IMR-90 (cell line): ENCODE measurements around the gene SEPHS1. TPM values are rescaled to one million over a fixed set of nuclear protein-coding genes. Genes with fewer than 3 reads are reported as not detected.

Experiments
- ATAC-seq: fragments of 200-7000 bp; cut with Tn5 transposase; 2 replicates; pipeline ENCODE4 v1.9.1; 2020; ENCODE audit warnings: low read depth, mild to moderate bottlenecking, moderate library complexity
- BruUV-seq: library from RNA; stranded (reverse); fragments of 400-500 nt; replicated peaks from 2 replicates; lab custom pipeline; 2021; lab: Mats Ljungman, UMichigan
- CTCF ChIA-PET: fragments of 300-600 bp; formaldehyde crosslinking; extraction: SDS; loops from one replicate; lab custom pipeline; 2021; ENCODE audit warnings: antibody characterized with exemption; lab: Yijun Ruan, JAX
- POLR2A ChIA-PET: fragments of 300-600 bp; sonication (Branson Sonifier 250); formaldehyde crosslinking; loops from one replicate; lab custom pipeline; 2022; ENCODE audit warnings: antibody characterized with exemption; ENCODE audit not compliant: unreplicated experiment; lab: Charles Lee
- DNase-seq: peaks from one replicate; pipeline ENCODE4 v3.0.0; 2013
- H2AFZ ChIP-seq: replicated peaks from 2 replicates; pipeline ENCODE3; 2013; ENCODE audit warnings: low read length, mild to moderate bottlenecking; ENCODE audit not compliant: poor library complexity
- H2AK5ac ChIP-seq: 2 replicates; pipeline ENCODE4 v1.6.1; 2013; ENCODE audit warnings: low read depth, low read length, inconsistent platforms
- H2AK9ac ChIP-seq: replicated peaks from 2 replicates; pipeline ENCODE3; 2013; ENCODE audit warnings: mild to moderate bottlenecking, low read depth, low read length, moderate library complexity; ENCODE audit not compliant: poor library complexity
- H2BK120ac ChIP-seq: 2 replicates; pipeline ENCODE4 v1.6.1; 2013; ENCODE audit warnings: low read depth, low read length, inconsistent platforms
- H2BK15ac ChIP-seq: 3 replicates; pipeline ENCODE4 v1.6.1; 2013; ENCODE audit warnings: low read depth, low read length, inconsistent platforms
- H2BK20ac ChIP-seq: 2 replicates; pipeline ENCODE4 v1.6.1; 2013; ENCODE audit warnings: low read depth, mild to moderate bottlenecking, inconsistent platforms, low read length, moderate library complexity
- H2BK5ac ChIP-seq: 2 replicates; pipeline ENCODE4 v1.6.1; 2013; ENCODE audit warnings: mild to moderate bottlenecking, low read depth, low read length, inconsistent platforms; ENCODE audit not compliant: poor library complexity, severe bottlenecking
- H3K14ac ChIP-seq: replicated peaks from 2 replicates; pipeline ENCODE4 v1.6.1; 2013; ENCODE audit warnings: low read depth, low read length, inconsistent platforms
- H3K18ac ChIP-seq: 2 replicates; pipeline ENCODE4 v1.6.1; 2013; ENCODE audit warnings: low read depth, low read length, control low read depth
- H3K23ac ChIP-seq: 2 replicates; pipeline ENCODE4 v1.6.1; 2013; ENCODE audit warnings: low read depth, low read length, inconsistent platforms
- H3K27ac ChIP-seq: 2 replicates; pipeline ENCODE4 v1.5.1; 2013; ENCODE audit warnings: mild to moderate bottlenecking, control low read depth, low read length; ENCODE audit not compliant: insufficient read depth
- H3K27me3 ChIP-seq: 2 replicates; pipeline ENCODE4 v1.6.1; 2013; ENCODE audit warnings: low read length; ENCODE audit not compliant: control insufficient read depth, insufficient read depth
- H3K36me3 ChIP-seq: 2 replicates; pipeline ENCODE4 v1.6.1; 2013; ENCODE audit warnings: low read length, mixed read lengths; ENCODE audit not compliant: control insufficient read depth, insufficient read depth
- H3K4ac ChIP-seq: 2 replicates; pipeline ENCODE4 v1.6.1; 2013; ENCODE audit warnings: low read depth, low read length, inconsistent platforms
- H3K4me1 ChIP-seq: 2 replicates; pipeline ENCODE4 v1.6.1; 2013; ENCODE audit warnings: low read length, mixed read lengths; ENCODE audit not compliant: control insufficient read depth, insufficient read depth
- H3K4me2 ChIP-seq: 2 replicates; pipeline ENCODE4 v1.6.1; 2013; ENCODE audit warnings: low read depth, mild to moderate bottlenecking, control low read depth, low read length, moderate library complexity
- H3K4me3 ChIP-seq: 2 replicates; pipeline ENCODE4 v1.5.1; 2013; ENCODE audit warnings: low read depth, mild to moderate bottlenecking, control low read depth, low read length, moderate library complexity; ENCODE audit not compliant: insufficient read depth
- H3K56ac ChIP-seq: 2 replicates; pipeline ENCODE4 v1.6.1; 2013; ENCODE audit warnings: low read length, inconsistent platforms; ENCODE audit not compliant: insufficient read depth; ENCODE audit errors: extremely low read depth
- H3K79me1 ChIP-seq, 2 experiments: 2 replicates each; pipeline ENCODE4 v1.6.1; 2013; ENCODE audit warnings: low read length in 2 of 2, inconsistent platforms in 1 of 2, low read depth in 1 of 2
- H3K9ac ChIP-seq: 2 replicates; pipeline ENCODE4 v1.6.1; 2013; ENCODE audit warnings: low read depth, low read length, control low read depth
- H3K9me1 ChIP-seq: 2 replicates; pipeline ENCODE4 v1.6.1; 2013; ENCODE audit warnings: low read length, inconsistent platforms; ENCODE audit not compliant: insufficient read depth
- H3K9me3 ChIP-seq: 2 replicates; pipeline ENCODE4 v1.6.1; 2013; ENCODE audit warnings: low read length; ENCODE audit not compliant: control insufficient read depth, insufficient read depth
- H4K20me1 ChIP-seq: 2 replicates; pipeline ENCODE4 v1.6.1; 2013; ENCODE audit warnings: low read length, inconsistent platforms; ENCODE audit not compliant: insufficient read depth
- H4K5ac ChIP-seq: 2 replicates; pipeline ENCODE4 v1.6.1; 2013; ENCODE audit warnings: mild to moderate bottlenecking, low read depth, low read length, control low read depth
- H4K8ac ChIP-seq, 2 experiments: 2 replicates each; pipeline ENCODE4 v1.6.1; 2013; ENCODE audit warnings: low read depth in 2 of 2, low read length in 2 of 2, control low read depth in 1 of 2, inconsistent platforms in 1 of 2
- H4K91ac ChIP-seq: 2 replicates; pipeline ENCODE4 v1.6.1; 2013; ENCODE audit warnings: low read depth, low read length, inconsistent platforms; ENCODE audit not compliant: insufficient read depth
- CEBPB ChIP-seq: IDR thresholded peaks from 2 replicates; pipeline ENCODE4 v1.6.1; 2012; ENCODE audit warnings: low read depth, low read length, improper control_type of control experiment
- CHD1 ChIP-seq: IDR thresholded peaks from 2 replicates; pipeline ENCODE4 v1.6.1; 2012; ENCODE audit warnings: low read depth, low read length, improper control_type of control experiment
- FOS ChIP-seq: fragments of 150-350 bp; IDR thresholded peaks from 2 replicates; pipeline ENCODE4 v1.6.1; 2016; ENCODE audit warnings: low read depth, low read length
- MAZ ChIP-seq: IDR thresholded peaks from 2 replicates; pipeline ENCODE4 v1.6.1; 2012; ENCODE audit warnings: low read depth, mild to moderate bottlenecking, low read length, improper control_type of control experiment, moderate library complexity, borderline replicate concordance
- MXI1 ChIP-seq: IDR thresholded peaks from 2 replicates; pipeline ENCODE4 v1.6.1; 2012; ENCODE audit warnings: low read depth, mild to moderate bottlenecking, low read length, moderate library complexity, borderline replicate concordance
- NFE2L2 ChIP-seq: fragments of 150-350 bp; IDR thresholded peaks from 2 replicates; pipeline ENCODE4 v1.6.1; 2016; ENCODE audit warnings: low read depth, mild to moderate bottlenecking, low read length
- RAD21 ChIP-seq: IDR thresholded peaks from 2 replicates; pipeline ENCODE4 v1.6.1; 2012; ENCODE audit warnings: low read length, improper control_type of control experiment
- RCOR1 ChIP-seq: IDR thresholded peaks from 2 replicates; pipeline ENCODE4 v1.6.1; 2012; ENCODE audit warnings: mild to moderate bottlenecking, low read length, improper control_type of control experiment; ENCODE audit not compliant: insufficient replicate concordance
- RFX5 ChIP-seq: IDR thresholded peaks from 2 replicates; pipeline ENCODE4 v1.8.0; 2012; ENCODE audit warnings: low read depth, mild to moderate bottlenecking, low read length, moderate library complexity
- SMC3 ChIP-seq: fragments of 150-350 bp; IDR thresholded peaks from 2 replicates; pipeline ENCODE4 v1.6.1; 2016; ENCODE audit warnings: low read depth, mild to moderate bottlenecking, antibody characterized with exemption, low read length, moderate library complexity
- WGBS, 2 experiments: methylation state at CpG; one replicate each; pipeline versions ENCODE4 v1.1.5 to v1.1.7; 2013; ENCODE audit warnings: missing lambda C conversion rate in 2 of 2; ENCODE audit not compliant: insufficient read length in 1 of 2; ENCODE audit errors: extremely low coverage in 2 of 2; 5-methylcytosine and 5-hydroxymethylcytosine counted together
- dilution Hi-C: fragments of 300-500 bp; cut with HindIII; formaldehyde crosslinking; loops from one replicate; pipeline ENCODE4 v1.14.3; 2018; ENCODE audit warnings: low sequenced_read_pairs; ENCODE audit not compliant: unreplicated experiment
- in situ Hi-C: fragments of 300-500 bp; cut with MboI; formaldehyde crosslinking; loops from 3 replicates; pipeline ENCODE4 v1.14.3; 2019; ENCODE audit warnings: low sequenced_read_pairs, inconsistent platforms, mixed read lengths
- intact Hi-C: fragments of 100-400 bp; cut with micrococcal nuclease; formaldehyde crosslinking; loops from 2 replicates; pipeline ENCODE4 v1.10.0; 2022
- polyA plus RNA-seq, 3 experiments: library from polyadenylated mRNA; depleted of rRNA; stranded (reverse); fragments of >200 nt; gene quantifications; 2 replicates each; pipeline ENCODE4 v1.2.3, GENCODE V29; 2012; ENCODE audit warnings: low replicate concordance in 1 of 3
- total RNA-seq: library from RNA; depleted of rRNA; stranded (reverse); fragments of >200 nt; gene quantifications from 2 replicates; pipeline ENCODE4 v1.2.3, GENCODE V29; 2012
- TF ChIP-seq, protein P1 (sequence below): conservative IDR thresholded peaks from 2 replicates; pipeline ENCODE4 v1.5.1; 2012; ENCODE audit warnings: mild to moderate bottlenecking, low read depth, low read length, improper control_type of control experiment
- TF ChIP-seq, protein P2 (sequence below): fragments of 150-350 bp; IDR thresholded peaks from 2 replicates; pipeline ENCODE4 v1.6.1; 2016; ENCODE audit warnings: low read depth, mild to moderate bottlenecking, low read length, moderate library complexity, borderline replicate concordance
- TF ChIP-seq, protein P3 (sequence below): fragments of 150-350 bp; IDR thresholded peaks from 2 replicates; pipeline ENCODE4 v1.6.1; 2017; ENCODE audit warnings: mild to moderate bottlenecking, antibody characterized with exemption, low read length, low read depth

SEPHS1 gene
- total and polyA plus RNA-seq, 2 of the 4 experiments (the other 2 are of a cell fraction), result 39.4 to 69.4 TPM

DNA sequence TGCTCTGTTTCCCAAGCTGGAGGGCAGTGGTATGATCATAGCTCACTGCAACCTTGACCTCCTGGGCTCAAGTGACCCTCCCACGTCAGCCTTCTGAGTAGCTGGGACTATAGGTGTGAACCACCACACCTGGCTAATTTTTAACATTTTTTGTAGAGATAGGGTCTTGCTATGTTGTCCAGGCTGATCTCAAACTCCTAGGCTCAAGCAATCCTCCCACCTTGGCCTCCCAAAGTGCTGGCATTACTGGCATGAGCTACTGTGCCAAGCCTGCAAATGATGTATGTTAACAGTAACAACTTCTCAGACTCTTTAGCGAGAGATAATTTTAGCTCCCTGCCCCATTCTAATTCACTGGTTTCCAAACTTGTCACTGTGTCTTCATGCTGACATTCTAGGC lies 27.7 kb upstream of the SEPHS1 start:
- CTCF ChIA-PET, result no interaction called here

More for the DNA sequence above, 27.7 kb upstream of the SEPHS1 start:
- Histone ChIP-seq H2AFZ (no peak overlapping the region), H3K4me3 (no peak overlapping the region), H3K14ac (no peak overlapping the region), H2BK120ac (no peak overlapping the region), H3K9me3 (no peaks in the 10 kb centered on the region), H2BK5ac (no peak overlapping the region), H4K91ac (no peak overlapping the region), H4K20me1 (no peaks in the 10 kb centered on the region), H3K79me1 (no peaks in the 10 kb centered on the region), H3K18ac (no peak overlapping the region), H3K9ac (no peak overlapping the region), H3K56ac (no peak overlapping the region), H2BK15ac (no peak overlapping the region), H4K5ac (no peak overlapping the region), H3K23ac (no peak overlapping the region), H3K4me1 (no peaks in the 10 kb centered on the region), H3K4ac (no peak overlapping the region), H3K36me3 (no peaks in the 10 kb centered on the region), H2BK20ac (no peak overlapping the region), H3K27me3 (peaks cover 10% of the 10 kb centered on the region), H3K4me2 (no peak overlapping the region), H2AK5ac (no peak overlapping the region), H3K9me1 (no peaks in the 10 kb centered on the region), H2AK9ac (no peak overlapping the region), H3K27ac (no peak overlapping the region), H4K8ac (no peak overlapping the region)
- in situ Hi-C loops, result loop anchor here (10.0 kb wide), 2 partner anchors 159 to 399 kb away; no protein-coding TSS in a partner anchor
- no TSS peak for BruUV-seq
- ATAC-seq (no peak), DNase-seq (no peak)
- TF ChIP-seq, protein P1, sequence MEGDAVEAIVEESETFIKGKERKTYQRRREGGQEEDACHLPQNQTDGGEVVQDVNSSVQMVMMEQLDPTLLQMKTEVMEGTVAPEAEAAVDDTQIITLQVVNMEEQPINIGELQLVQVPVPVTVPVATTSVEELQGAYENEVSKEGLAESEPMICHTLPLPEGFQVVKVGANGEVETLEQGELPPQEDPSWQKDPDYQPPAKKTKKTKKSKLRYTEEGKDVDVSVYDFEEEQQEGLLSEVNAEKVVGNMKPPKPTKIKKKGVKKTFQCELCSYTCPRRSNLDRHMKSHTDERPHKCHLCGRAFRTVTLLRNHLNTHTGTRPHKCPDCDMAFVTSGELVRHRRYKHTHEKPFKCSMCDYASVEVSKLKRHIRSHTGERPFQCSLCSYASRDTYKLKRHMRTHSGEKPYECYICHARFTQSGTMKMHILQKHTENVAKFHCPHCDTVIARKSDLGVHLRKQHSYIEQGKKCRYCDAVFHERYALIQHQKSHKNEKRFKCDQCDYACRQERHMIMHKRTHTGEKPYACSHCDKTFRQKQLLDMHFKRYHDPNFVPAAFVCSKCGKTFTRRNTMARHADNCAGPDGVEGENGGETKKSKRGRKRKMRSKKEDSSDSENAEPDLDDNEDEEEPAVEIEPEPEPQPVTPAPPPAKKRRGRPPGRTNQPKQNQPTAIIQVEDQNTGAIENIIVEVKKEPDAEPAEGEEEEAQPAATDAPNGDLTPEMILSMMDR, result no peak
- TF ChIP-seq RAD21 (no peak), CEBPB (no peak), MAZ (no peak), MXI1 (no peak), FOS (no peak), SMC3 (no peak), NFE2L2 (no peak), RFX5 (no peak), CHD1 (no peak), RCOR1 (no peak)
- TF ChIP-seq, protein P2, sequence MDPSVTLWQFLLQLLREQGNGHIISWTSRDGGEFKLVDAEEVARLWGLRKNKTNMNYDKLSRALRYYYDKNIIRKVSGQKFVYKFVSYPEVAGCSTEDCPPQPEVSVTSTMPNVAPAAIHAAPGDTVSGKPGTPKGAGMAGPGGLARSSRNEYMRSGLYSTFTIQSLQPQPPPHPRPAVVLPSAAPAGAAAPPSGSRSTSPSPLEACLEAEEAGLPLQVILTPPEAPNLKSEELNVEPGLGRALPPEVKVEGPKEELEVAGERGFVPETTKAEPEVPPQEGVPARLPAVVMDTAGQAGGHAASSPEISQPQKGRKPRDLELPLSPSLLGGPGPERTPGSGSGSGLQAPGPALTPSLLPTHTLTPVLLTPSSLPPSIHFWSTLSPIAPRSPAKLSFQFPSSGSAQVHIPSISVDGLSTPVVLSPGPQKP, result no peak
- TF ChIP-seq, protein P3, sequence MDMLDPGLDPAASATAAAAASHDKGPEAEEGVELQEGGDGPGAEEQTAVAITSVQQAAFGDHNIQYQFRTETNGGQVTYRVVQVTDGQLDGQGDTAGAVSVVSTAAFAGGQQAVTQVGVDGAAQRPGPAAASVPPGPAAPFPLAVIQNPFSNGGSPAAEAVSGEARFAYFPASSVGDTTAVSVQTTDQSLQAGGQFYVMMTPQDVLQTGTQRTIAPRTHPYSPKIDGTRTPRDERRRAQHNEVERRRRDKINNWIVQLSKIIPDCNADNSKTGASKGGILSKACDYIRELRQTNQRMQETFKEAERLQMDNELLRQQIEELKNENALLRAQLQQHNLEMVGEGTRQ, result no peak
- intact Hi-C loops, result no loop called here
- POLR2A ChIA-PET, result interaction anchor here (0.7 kb wide), 1 partner anchor 162 kb away, joined by 6 read pairs; no protein-coding TSS in a partner anchor
- dilution Hi-C loops, result no loop called here
- WGBS, 2 experiments, result 83% methylated on average over 1 of the region's 2 CpGs; no CpG with 5 or more reads in 1 of the 2 experiments
